IMR-90 (cell line): Measurements from ENCODE around the gene ZNF684. TPM values are rescaled to one million over a fixed set of nuclear protein-coding genes. Genes with fewer than 3 reads are reported as not detected.
A peak's percentile ranks its signal among the peaks of the same experiment; 100 is the strongest.

Experiments
- ATAC-seq: fragments of 200-7000 bp; cut with Tn5 transposase; 2 replicates; pipeline ENCODE4 v1.9.1; 2020; ENCODE audit warnings: low read depth, mild to moderate bottlenecking, moderate library complexity
- Bru-seq: library from RNA; stranded (reverse); fragments of 400-500 nt; gene quantifications from one replicate; lab custom pipeline; 2021; lab: Mats Ljungman, UMichigan
- BruChase-seq, 2 experiments: library from RNA; stranded (reverse); fragments of 400-500 nt; gene quantifications; one replicate each; lab custom pipeline; 2021; lab: Mats Ljungman, UMichigan
- BruUV-seq: library from RNA; stranded (reverse); fragments of 400-500 nt; replicated peaks from 2 replicates; lab custom pipeline; 2021; lab: Mats Ljungman, UMichigan
- CTCF ChIA-PET: fragments of 300-600 bp; formaldehyde crosslinking; extraction: SDS; loops from one replicate; lab custom pipeline; 2021; ENCODE audit warnings: antibody characterized with exemption; lab: Yijun Ruan, JAX
- POLR2A ChIA-PET: fragments of 300-600 bp; sonication (Branson Sonifier 250); formaldehyde crosslinking; loops from one replicate; lab custom pipeline; 2022; ENCODE audit warnings: antibody characterized with exemption; ENCODE audit not compliant: unreplicated experiment; lab: Charles Lee
- DNase-seq: peaks from one replicate; pipeline ENCODE4 v3.0.0; 2013
- H2AFZ ChIP-seq: replicated peaks from 2 replicates; pipeline ENCODE3; 2013; ENCODE audit warnings: low read length, mild to moderate bottlenecking; ENCODE audit not compliant: poor library complexity
- H2AK5ac ChIP-seq: 2 replicates; pipeline ENCODE4 v1.6.1; 2013; ENCODE audit warnings: low read depth, low read length, inconsistent platforms
- H2AK9ac ChIP-seq: replicated peaks from 2 replicates; pipeline ENCODE3; 2013; ENCODE audit warnings: mild to moderate bottlenecking, low read depth, low read length, moderate library complexity; ENCODE audit not compliant: poor library complexity
- H2BK120ac ChIP-seq: 2 replicates; pipeline ENCODE4 v1.6.1; 2013; ENCODE audit warnings: low read depth, low read length, inconsistent platforms
- H2BK15ac ChIP-seq: 3 replicates; pipeline ENCODE4 v1.6.1; 2013; ENCODE audit warnings: low read depth, low read length, inconsistent platforms
- H2BK20ac ChIP-seq: 2 replicates; pipeline ENCODE4 v1.6.1; 2013; ENCODE audit warnings: low read depth, mild to moderate bottlenecking, inconsistent platforms, low read length, moderate library complexity
- H2BK5ac ChIP-seq: 2 replicates; pipeline ENCODE4 v1.6.1; 2013; ENCODE audit warnings: mild to moderate bottlenecking, low read depth, low read length, inconsistent platforms; ENCODE audit not compliant: poor library complexity, severe bottlenecking
- H3K14ac ChIP-seq: replicated peaks from 2 replicates; pipeline ENCODE4 v1.6.1; 2013; ENCODE audit warnings: low read depth, low read length, inconsistent platforms
- H3K18ac ChIP-seq: 2 replicates; pipeline ENCODE4 v1.6.1; 2013; ENCODE audit warnings: low read depth, low read length, control low read depth
- H3K23ac ChIP-seq: 2 replicates; pipeline ENCODE4 v1.6.1; 2013; ENCODE audit warnings: low read depth, low read length, inconsistent platforms
- H3K27ac ChIP-seq: 2 replicates; pipeline ENCODE4 v1.5.1; 2013; ENCODE audit warnings: mild to moderate bottlenecking, control low read depth, low read length; ENCODE audit not compliant: insufficient read depth
- H3K27me3 ChIP-seq: 2 replicates; pipeline ENCODE4 v1.6.1; 2013; ENCODE audit warnings: low read length; ENCODE audit not compliant: control insufficient read depth, insufficient read depth
- H3K36me3 ChIP-seq: 2 replicates; pipeline ENCODE4 v1.6.1; 2013; ENCODE audit warnings: low read length, mixed read lengths; ENCODE audit not compliant: control insufficient read depth, insufficient read depth
- H3K4ac ChIP-seq: 2 replicates; pipeline ENCODE4 v1.6.1; 2013; ENCODE audit warnings: low read depth, low read length, inconsistent platforms
- H3K4me1 ChIP-seq: 2 replicates; pipeline ENCODE4 v1.6.1; 2013; ENCODE audit warnings: low read length, mixed read lengths; ENCODE audit not compliant: control insufficient read depth, insufficient read depth
- H3K4me2 ChIP-seq: 2 replicates; pipeline ENCODE4 v1.6.1; 2013; ENCODE audit warnings: low read depth, mild to moderate bottlenecking, control low read depth, low read length, moderate library complexity
- H3K4me3 ChIP-seq: 2 replicates; pipeline ENCODE4 v1.5.1; 2013; ENCODE audit warnings: low read depth, mild to moderate bottlenecking, control low read depth, low read length, moderate library complexity; ENCODE audit not compliant: insufficient read depth
- H3K56ac ChIP-seq: 2 replicates; pipeline ENCODE4 v1.6.1; 2013; ENCODE audit warnings: low read length, inconsistent platforms; ENCODE audit not compliant: insufficient read depth; ENCODE audit errors: extremely low read depth
- H3K79me1 ChIP-seq, 2 experiments: 2 replicates each; pipeline ENCODE4 v1.6.1; 2013; ENCODE audit warnings: low read length in 2 of 2, inconsistent platforms in 1 of 2, low read depth in 1 of 2
- H3K9ac ChIP-seq: 2 replicates; pipeline ENCODE4 v1.6.1; 2013; ENCODE audit warnings: low read depth, low read length, control low read depth
- H3K9me1 ChIP-seq: 2 replicates; pipeline ENCODE4 v1.6.1; 2013; ENCODE audit warnings: low read length, inconsistent platforms; ENCODE audit not compliant: insufficient read depth
- H3K9me3 ChIP-seq: 2 replicates; pipeline ENCODE4 v1.6.1; 2013; ENCODE audit warnings: low read length; ENCODE audit not compliant: control insufficient read depth, insufficient read depth
- H4K20me1 ChIP-seq: 2 replicates; pipeline ENCODE4 v1.6.1; 2013; ENCODE audit warnings: low read length, inconsistent platforms; ENCODE audit not compliant: insufficient read depth
- H4K5ac ChIP-seq: 2 replicates; pipeline ENCODE4 v1.6.1; 2013; ENCODE audit warnings: mild to moderate bottlenecking, low read depth, low read length, control low read depth
- H4K8ac ChIP-seq, 2 experiments: 2 replicates each; pipeline ENCODE4 v1.6.1; 2013; ENCODE audit warnings: low read depth in 2 of 2, low read length in 2 of 2, control low read depth in 1 of 2, inconsistent platforms in 1 of 2
- H4K91ac ChIP-seq: 2 replicates; pipeline ENCODE4 v1.6.1; 2013; ENCODE audit warnings: low read depth, low read length, inconsistent platforms; ENCODE audit not compliant: insufficient read depth
- BHLHE40 ChIP-seq: fragments of 150-350 bp; IDR thresholded peaks from 2 replicates; pipeline ENCODE4 v1.6.1; 2016; ENCODE audit warnings: mild to moderate bottlenecking, low read depth, low read length
- CEBPB ChIP-seq: IDR thresholded peaks from 2 replicates; pipeline ENCODE4 v1.6.1; 2012; ENCODE audit warnings: low read depth, low read length, improper control_type of control experiment
- CHD1 ChIP-seq: IDR thresholded peaks from 2 replicates; pipeline ENCODE4 v1.6.1; 2012; ENCODE audit warnings: low read depth, low read length, improper control_type of control experiment
- FOS ChIP-seq: fragments of 150-350 bp; IDR thresholded peaks from 2 replicates; pipeline ENCODE4 v1.6.1; 2016; ENCODE audit warnings: low read depth, low read length
- MAZ ChIP-seq: IDR thresholded peaks from 2 replicates; pipeline ENCODE4 v1.6.1; 2012; ENCODE audit warnings: low read depth, mild to moderate bottlenecking, low read length, improper control_type of control experiment, moderate library complexity, borderline replicate concordance
- MXI1 ChIP-seq: IDR thresholded peaks from 2 replicates; pipeline ENCODE4 v1.6.1; 2012; ENCODE audit warnings: low read depth, mild to moderate bottlenecking, low read length, moderate library complexity, borderline replicate concordance
- POLR2A ChIP-seq: IDR thresholded peaks from 2 replicates; pipeline ENCODE4 v1.6.1; 2012; ENCODE audit warnings: mild to moderate bottlenecking, low read depth, low read length
- RAD21 ChIP-seq: IDR thresholded peaks from 2 replicates; pipeline ENCODE4 v1.6.1; 2012; ENCODE audit warnings: low read length, improper control_type of control experiment
- RCOR1 ChIP-seq: IDR thresholded peaks from 2 replicates; pipeline ENCODE4 v1.6.1; 2012; ENCODE audit warnings: mild to moderate bottlenecking, low read length, improper control_type of control experiment; ENCODE audit not compliant: insufficient replicate concordance
- WGBS, 2 experiments: methylation state at CpG; one replicate each; pipeline versions ENCODE4 v1.1.5 to v1.1.7; 2013; ENCODE audit warnings: missing lambda C conversion rate in 2 of 2; ENCODE audit not compliant: insufficient read length in 1 of 2; ENCODE audit errors: extremely low coverage in 2 of 2; 5-methylcytosine and 5-hydroxymethylcytosine counted together
- dilution Hi-C: fragments of 300-500 bp; cut with HindIII; formaldehyde crosslinking; loops from one replicate; pipeline ENCODE4 v1.14.3; 2018; ENCODE audit warnings: low sequenced_read_pairs; ENCODE audit not compliant: unreplicated experiment
- in situ Hi-C: fragments of 300-500 bp; cut with MboI; formaldehyde crosslinking; loops from 3 replicates; pipeline ENCODE4 v1.14.3; 2019; ENCODE audit warnings: low sequenced_read_pairs, inconsistent platforms, mixed read lengths
- intact Hi-C: fragments of 100-400 bp; cut with micrococcal nuclease; formaldehyde crosslinking; loops from 2 replicates; pipeline ENCODE4 v1.10.0; 2022
- long read RNA-seq: library from polyadenylated mRNA; unstranded; transcript quantifications from one replicate; pipeline ENCODE4 v2.0.0, GENCODE V29; 2021; ENCODE audit not compliant: unreplicated experiment
- polyA plus RNA-seq, 3 experiments: library from polyadenylated mRNA; depleted of rRNA; stranded (reverse); fragments of >200 nt; gene quantifications; 2 replicates each; pipeline ENCODE4 v1.2.3, GENCODE V29; 2012; ENCODE audit warnings: low replicate concordance in 1 of 3
- total RNA-seq: library from RNA; depleted of rRNA; stranded (reverse); fragments of >200 nt; gene quantifications from 2 replicates; pipeline ENCODE4 v1.2.3, GENCODE V29; 2012; rRNA removed
- TF ChIP-seq, protein P1 (sequence below): fragments of 150-350 bp; IDR thresholded peaks from 2 replicates; pipeline ENCODE4 v1.6.1; 2017; ENCODE audit warnings: mild to moderate bottlenecking, antibody characterized with exemption, low read length, low read depth

Gene ZNF684
- 4.1 and 5.0 TPM in 2 replicates for total RNA-seq
- 1.4 and 1.8 TPM in 2 replicates for polyA plus RNA-seq (2012; rRNA removed)
- 0.37 and 1.4 TPM in 2 replicates for polyA plus RNA-seq (2012; cell fraction: cytosol; rRNA removed)
- 0.63 and 4.1 TPM in 2 replicates for polyA plus RNA-seq (2012; cell fraction: nucleus; rRNA removed; ENCODE audit: low replicate concordance)
- Bru-seq, nascent RNA, result percentile 58 among the genes with signal in this experiment
- percentile 80 among the genes with signal in this experiment for BruChase-seq, experiment 1, labeled RNA remaining after a 6-hour chase
- BruChase-seq, experiment 2, labeled RNA remaining after a 2-hour chase, result percentile 76 among the genes with signal in this experiment
- long read RNA-seq, partial matches to known transcripts, result 0 of 4 reads
- long read RNA-seq, other reads (novel, unspliced or antisense), result 3 of 4 reads

GRCh38 chr1:40531381-40532061, at the start of gene ZNF684:
TSS of gene ZNF684 (plus strand) at chr1:40531637. CDS start at chr1:40533167, 1,530 bp downstream.
- no peaks in the 10 kb centered on the region for H4K20me1 ChIP-seq
- peak within 1 kb of the TSS; percentile 78 for H3K23ac ChIP-seq
- peak within 1 kb of the TSS; percentile 73 for H3K4me3 ChIP-seq
- peak within 1 kb of the TSS; percentile 18 for H2AK5ac ChIP-seq
- H2BK15ac ChIP-seq, result no peak within 1 kb of the TSS
- peak within 1 kb of the TSS; percentile 62 for H3K4ac ChIP-seq
- H3K79me1 ChIP-seq, result peaks cover 0 to 7% of the 10 kb centered on the region in 2 experiments; a peak in 2 of 4 replicates
- H2BK5ac ChIP-seq, result peak within 1 kb of the TSS; percentile 73
- H3K18ac ChIP-seq, result peak within 1 kb of the TSS; percentile 26; the same call in 1 of the 2 replicates
- peak within 1 kb of the TSS; percentile 87 to 98 for H4K8ac ChIP-seq
- H3K9me3 ChIP-seq, result no peaks in the 10 kb centered on the region
- POLR2A ChIA-PET, result no interaction called here
- peak within 1 kb of the TSS; percentile 91 for H3K14ac ChIP-seq
- no peaks in the 10 kb centered on the region for H3K27me3 ChIP-seq
- H3K56ac ChIP-seq, result peak within 1 kb of the TSS; percentile 67
- peak within 1 kb of the TSS; percentile 54 for H3K27ac ChIP-seq
- no peaks in the 10 kb centered on the region for H3K4me1 ChIP-seq
- H2AK9ac ChIP-seq, result peak within 1 kb of the TSS; percentile 10
- CTCF ChIA-PET, result interaction anchor here (0.7 to 1.5 kb wide), 5 partner anchors 9 to 1768 kb away, joined by 3 to 9 read pairs (median 5); no protein-coding TSS in a partner anchor
- peak within 1 kb of the TSS; percentile 88 for H3K4me2 ChIP-seq
- peak within 1 kb of the TSS; percentile 57 for H3K9ac ChIP-seq
- H2BK20ac ChIP-seq, result no peak within 1 kb of the TSS
- H4K91ac ChIP-seq, result peak within 1 kb of the TSS; percentile 66
- H2AFZ ChIP-seq, result peak within 1 kb of the TSS; percentile 97
- no peaks in the 10 kb centered on the region for H3K36me3 ChIP-seq
- dilution Hi-C loops (no loop called here), in situ Hi-C loops (no loop called here), intact Hi-C loops (loop anchor here (5.0 to 10.0 kb wide), 2 partner anchors 133 to 321 kb away; partner anchors contain the start of gene RIMS3)
- peak within 1 kb of the TSS; percentile 5; the same call in 1 of the 2 replicates for H2BK120ac ChIP-seq
- no peaks in the 10 kb centered on the region for H3K9me1 ChIP-seq
- no peak for TF ChIP-seq CEBPB
- no peak for TF ChIP-seq RAD21
- peak; percentile 58; the same call in 1 of the 2 replicates for TF ChIP-seq POLR2A
- no peak for TF ChIP-seq FOS
- no peak for TF ChIP-seq RCOR1
- 0 out of 2 replicates have a peak, but pooled peaks have one; percentile 50 for TF ChIP-seq MXI1
- no peak for TF ChIP-seq CHD1
- TF ChIP-seq BHLHE40, result no peak
- TF ChIP-seq, protein P1, sequence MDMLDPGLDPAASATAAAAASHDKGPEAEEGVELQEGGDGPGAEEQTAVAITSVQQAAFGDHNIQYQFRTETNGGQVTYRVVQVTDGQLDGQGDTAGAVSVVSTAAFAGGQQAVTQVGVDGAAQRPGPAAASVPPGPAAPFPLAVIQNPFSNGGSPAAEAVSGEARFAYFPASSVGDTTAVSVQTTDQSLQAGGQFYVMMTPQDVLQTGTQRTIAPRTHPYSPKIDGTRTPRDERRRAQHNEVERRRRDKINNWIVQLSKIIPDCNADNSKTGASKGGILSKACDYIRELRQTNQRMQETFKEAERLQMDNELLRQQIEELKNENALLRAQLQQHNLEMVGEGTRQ, result no peak
- peak; percentile 63; the same call in 1 of the 2 replicates for TF ChIP-seq MAZ
- ATAC-seq, result peak; percentile 99
- peak; percentile 95 for DNase-seq
- WGBS, 2 experiments, result 0% methylated on average over 8 of the region's 35 CpGs; no CpG with 5 or more reads in 1 of the 2 experiments
- peak within 1 kb of the TSS; percentile 70 for H4K5ac ChIP-seq
- BruUV-seq, result no TSS peak
